Cardiac muscle cell (in vitro differentiated cells and primary cell): ENCODE data around the gene MIDN. TPM values are rescaled to one million over a fixed set of nuclear protein-coding genes. Genes with fewer than 3 reads are reported as not detected.

Source experiments
- DNase-seq, 2 donors: peaks; one replicate each; pipeline versions ENCODE4 v3.0.0 to v3.0.0-alpha.2; 2010 to 2017; ENCODE audit warnings: low read depth in 1 of 2, low spot score in 1 of 2
- H3K27ac ChIP-seq: fragments of 200-600 bp; sonication (generic); 2 replicates; pipeline ENCODE4 v1.5.1; 2016
- H3K27me3 ChIP-seq: fragments of 200-600 bp; sonication (generic); 2 replicates; pipeline ENCODE4 v1.6.0; 2016; ENCODE audit warnings: control low read depth
- H3K36me3 ChIP-seq: fragments of 200-600 bp; sonication (generic); 2 replicates; pipeline ENCODE4 v1.5.1; 2016; ENCODE audit warnings: control low read depth
- H3K4me1 ChIP-seq: fragments of 200-600 bp; sonication (generic); 2 replicates; pipeline ENCODE4 v1.8.1; 2017; ENCODE audit warnings: low read depth, mild to moderate bottlenecking, mixed run types
- H3K4me3 ChIP-seq: fragments of 200-600 bp; sonication (generic); 2 replicates; pipeline ENCODE4 v1.5.1; 2016; ENCODE audit warnings: mild to moderate bottlenecking
- H3K9me3 ChIP-seq: fragments of 200-600 bp; sonication (generic); 2 replicates; pipeline ENCODE4 v1.5.1; 2017; ENCODE audit warnings: low read depth, mild to moderate bottlenecking, control low read depth
- CTCF ChIP-seq: IDR thresholded peaks from 2 replicates; pipeline ENCODE4 v1.5.1; 2012; ENCODE audit warnings: low read depth, mild to moderate bottlenecking, low read length
- polyA plus RNA-seq: library from polyadenylated mRNA; unstranded; fragments of >200 nt; fragmentation: Nextera tagmentation; extraction: Ambion mirVana; gene quantifications from 2 replicates; pipeline ENCODE4 v1.2.1, GENCODE V29; 2016
- total RNA-seq: library from RNA; depleted of rRNA; stranded (reverse); fragments of >200 nt; gene quantifications from 2 replicates; pipeline ENCODE4 v1.2.3, GENCODE V29; 2016

MIDN gene
- total and polyA plus RNA-seq, 2 experiments from 2014 or later, result 58.1 to 89.2 TPM

- Histone ChIP-seq H3K27ac (no peak overlapping the region), H3K9me3 (no peaks in the 10 kb centered on the region), H3K4me1 (no peaks in the 10 kb centered on the region), H3K27me3 (no peaks in the 10 kb centered on the region), H3K4me3 (no peak overlapping the region), H3K36me3 (peaks cover under 1% of the 10 kb centered on the region)
- no peak for DNase-seq
- no peak for TF ChIP-seq CTCF
These were observed 35.5 kb downstream of the MIDN start for GRCh38 chr19:1283917-1284292.

- Histone ChIP-seq H3K9me3 (no peaks in the 10 kb centered on the region), H3K27ac (no peak overlapping the region), H3K4me3 (no peak overlapping the region), H3K27me3 (no peaks in the 10 kb centered on the region), H3K4me1 (no peaks in the 10 kb centered on the region), H3K36me3 (no peaks in the 10 kb centered on the region)
- TF ChIP-seq CTCF, result no peak
- DNase-seq, result no peak
These were observed 36.1 kb downstream of the MIDN start for GRCh38 chr19:1284293-1284978.

- peak in 1 of 2 donors; percentile 25 for DNase-seq
- no peaks in the 10 kb centered on the region for H3K27me3 ChIP-seq
- no peaks in the 10 kb centered on the region for H3K4me1 ChIP-seq
- H3K27ac ChIP-seq, result no peak overlapping the region
- H3K9me3 ChIP-seq, result no peaks in the 10 kb centered on the region
- no peaks in the 10 kb centered on the region for H3K36me3 ChIP-seq
- H3K4me3 ChIP-seq, result peak overlapping the region; percentile 30
- no peak for TF ChIP-seq CTCF
These were observed 36.8 kb downstream of the MIDN start for GRCh38 chr19:1284979-1285736.

GRCh38 chr19:1285737-1286360 is 37.5 kb downstream of the MIDN start, which contains the start of gene EFNA2:
TSS of gene EFNA2 (plus strand) at chr19:1285873. CDS start at chr19:1286169, 296 bp downstream.
- TF ChIP-seq CTCF, result no peak
- Histone ChIP-seq H3K4me3 (peak within 1 kb of the TSS; percentile 45), H3K27ac (no peak within 1 kb of the TSS), H3K27me3 (no peaks in the 10 kb centered on the region), H3K9me3 (no peaks in the 10 kb centered on the region), H3K4me1 (no peaks in the 10 kb centered on the region), H3K36me3 (no peaks in the 10 kb centered on the region)
- peak in 1 of 2 donors; percentile 58 for DNase-seq

GRCh38 chr19:1286487-1287353 is 38.3 kb downstream of the MIDN start:
- Histone ChIP-seq H3K27me3 (no peaks in the 10 kb centered on the region), H3K36me3 (no peaks in the 10 kb centered on the region), H3K27ac (no peak overlapping the region), H3K9me3 (no peaks in the 10 kb centered on the region), H3K4me3 (peak overlapping the region; percentile 45), H3K4me1 (no peaks in the 10 kb centered on the region)
- TF ChIP-seq CTCF, result no peak
- no peak for DNase-seq
